ENCODE results near the gene ATP11A. TPM values are rescaled to one million over a fixed set of nuclear protein-coding genes. Genes with fewer than 3 reads are reported as not detected.

The ATP11A gene
- total RNA-seq, 3 donors from 2014 or later: 15.5 to 28.7 (median 19.4) TPM

DNA sequence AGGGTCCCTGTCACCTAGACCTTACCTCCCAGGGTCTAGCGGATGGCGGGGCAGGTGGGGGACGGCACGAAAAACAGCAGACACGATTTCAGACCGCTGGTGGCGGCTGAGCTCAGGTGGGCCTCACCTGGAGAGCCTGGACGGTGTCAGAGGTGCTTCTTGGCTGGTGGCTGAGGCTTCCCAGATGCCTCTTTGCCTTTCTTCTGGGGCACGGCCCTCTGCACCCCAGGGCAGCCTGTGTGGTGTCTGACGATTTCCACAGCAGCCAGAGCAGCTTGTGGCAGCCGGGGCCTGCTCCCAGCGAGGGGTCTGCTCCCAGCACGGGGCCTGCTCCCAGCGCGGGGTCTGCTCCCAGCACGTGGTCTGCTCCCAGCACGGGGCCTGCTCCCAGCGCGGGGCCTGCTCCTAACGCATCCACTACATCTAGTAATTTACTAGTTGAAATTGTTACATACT is 66.7 kb downstream of the ATP11A start:
- TF ChIP-seq, protein P1, sequence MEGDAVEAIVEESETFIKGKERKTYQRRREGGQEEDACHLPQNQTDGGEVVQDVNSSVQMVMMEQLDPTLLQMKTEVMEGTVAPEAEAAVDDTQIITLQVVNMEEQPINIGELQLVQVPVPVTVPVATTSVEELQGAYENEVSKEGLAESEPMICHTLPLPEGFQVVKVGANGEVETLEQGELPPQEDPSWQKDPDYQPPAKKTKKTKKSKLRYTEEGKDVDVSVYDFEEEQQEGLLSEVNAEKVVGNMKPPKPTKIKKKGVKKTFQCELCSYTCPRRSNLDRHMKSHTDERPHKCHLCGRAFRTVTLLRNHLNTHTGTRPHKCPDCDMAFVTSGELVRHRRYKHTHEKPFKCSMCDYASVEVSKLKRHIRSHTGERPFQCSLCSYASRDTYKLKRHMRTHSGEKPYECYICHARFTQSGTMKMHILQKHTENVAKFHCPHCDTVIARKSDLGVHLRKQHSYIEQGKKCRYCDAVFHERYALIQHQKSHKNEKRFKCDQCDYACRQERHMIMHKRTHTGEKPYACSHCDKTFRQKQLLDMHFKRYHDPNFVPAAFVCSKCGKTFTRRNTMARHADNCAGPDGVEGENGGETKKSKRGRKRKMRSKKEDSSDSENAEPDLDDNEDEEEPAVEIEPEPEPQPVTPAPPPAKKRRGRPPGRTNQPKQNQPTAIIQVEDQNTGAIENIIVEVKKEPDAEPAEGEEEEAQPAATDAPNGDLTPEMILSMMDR (IDR thresholded peaks at IDR 0.05): no peak
- intact Hi-C loops (cut with DNase I, micrococcal nuclease): no loop called here
- ATAC-seq (no peak), DNase-seq (no peak)
- H3K4me1 ChIP-seq (ENCODE audit: low read depth): no peaks in the 10 kb centered on the region
- H3K4me3 ChIP-seq: no peak overlapping the region
- no peaks in the 10 kb centered on the region for H3K36me3 ChIP-seq (ENCODE audit: low read depth)
- no peaks in the 10 kb centered on the region for H3K9me3 ChIP-seq

DNA sequence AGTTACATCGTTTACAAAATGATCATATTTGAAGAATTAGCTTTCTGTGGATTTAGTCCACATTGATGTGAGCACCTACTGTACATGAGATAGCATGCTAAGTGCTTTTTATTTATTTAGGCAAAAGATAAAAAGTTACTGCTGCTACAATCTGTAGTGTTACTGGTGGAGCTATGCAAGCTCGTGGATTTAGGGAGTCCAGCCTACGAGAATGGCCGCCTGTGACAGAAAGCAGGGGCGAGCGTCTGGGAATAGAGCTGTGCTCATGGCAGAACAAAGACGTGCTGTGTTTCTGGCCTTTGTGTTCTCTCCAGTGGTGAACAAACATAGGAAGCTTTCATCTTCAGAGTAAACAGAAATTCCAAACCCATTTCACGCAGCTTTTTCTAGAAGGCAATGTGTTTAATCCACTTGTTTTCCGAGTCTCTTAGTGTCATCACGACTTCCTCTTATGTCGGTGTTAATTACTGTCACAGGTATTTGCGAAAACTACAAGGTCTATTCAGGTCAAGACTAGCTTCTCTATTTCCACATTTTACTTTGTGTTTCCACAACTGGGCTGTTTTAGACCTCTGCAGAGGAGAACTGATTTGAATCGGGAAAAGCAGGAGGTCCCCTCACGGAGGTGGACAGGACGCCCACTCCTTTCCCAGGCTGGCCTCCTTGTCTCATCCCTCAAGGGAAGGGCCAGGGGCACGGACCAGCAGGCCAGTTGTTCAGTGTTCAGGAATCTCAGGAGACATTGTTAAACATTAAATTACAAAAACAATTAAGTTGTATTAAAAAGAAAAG is 67.3 kb downstream of the ATP11A start:
- no peaks in the 10 kb centered on the region for H3K4me1 ChIP-seq (ENCODE audit: low read depth)
- no peaks in the 10 kb centered on the region for H3K9me3 ChIP-seq
- no peak for DNase-seq
- no peak overlapping the region for H3K4me3 ChIP-seq
- intact Hi-C loops (cut with DNase I, micrococcal nuclease): no loop called here
- no peak for ATAC-seq
- no peaks in the 10 kb centered on the region for H3K36me3 ChIP-seq (ENCODE audit: low read depth)
- TF ChIP-seq, protein P1 (IDR thresholded peaks at IDR 0.05): no peak

DNA sequence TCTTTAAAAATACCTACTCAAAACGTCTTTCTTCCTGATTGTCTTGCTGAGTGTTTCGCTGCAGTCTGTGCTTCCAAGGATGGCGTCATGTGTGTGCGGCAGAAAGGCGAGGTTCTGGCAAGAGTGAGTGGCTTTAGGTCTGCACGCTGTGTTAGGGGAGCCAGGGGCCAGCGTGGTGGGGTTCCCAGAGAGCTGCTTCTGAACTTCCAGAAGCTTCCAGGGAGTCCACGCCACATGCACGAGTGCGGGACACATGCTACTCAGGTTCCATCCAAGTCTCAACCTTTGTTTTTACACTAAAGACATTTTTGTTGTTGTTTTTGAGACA is 67.9 kb downstream of the ATP11A start:
- Histone ChIP-seq H3K4me1 (ENCODE audit: low read depth) (no peaks in the 10 kb centered on the region), H3K36me3 (ENCODE audit: low read depth) (no peaks in the 10 kb centered on the region), H3K9me3 (no peaks in the 10 kb centered on the region), H3K4me3 (no peak overlapping the region)
- ATAC-seq: no peak
- intact Hi-C loops (cut with DNase I, micrococcal nuclease): no loop called here
- no peak for DNase-seq
- TF ChIP-seq, protein P1 (IDR thresholded peaks at IDR 0.05): no peak

DNA sequence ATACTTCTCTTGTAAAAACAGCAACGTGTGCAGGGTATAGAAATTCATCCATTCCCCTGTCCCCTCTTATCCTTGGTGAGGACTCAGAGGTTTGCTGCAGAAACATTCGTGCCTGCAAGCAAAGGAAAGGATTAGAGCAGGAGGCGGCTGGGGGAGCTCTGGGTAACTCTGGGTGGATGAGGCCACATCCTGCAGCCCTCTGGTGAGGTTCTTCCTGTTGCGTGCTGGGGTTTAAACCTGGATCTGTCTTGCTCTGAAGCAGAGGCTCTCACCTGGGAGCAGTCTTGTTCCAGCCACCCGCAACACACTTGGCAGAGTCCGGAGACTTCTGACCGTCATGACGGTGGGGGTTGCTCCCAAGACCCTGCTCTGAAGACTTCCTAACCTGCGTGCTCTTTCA is 69.2 kb downstream of the ATP11A start:
- no peak for DNase-seq
- H3K4me3 ChIP-seq: no peak overlapping the region
- no peaks in the 10 kb centered on the region for H3K4me1 ChIP-seq (ENCODE audit: low read depth)
- no peaks in the 10 kb centered on the region for H3K9me3 ChIP-seq
- intact Hi-C loops (cut with DNase I, micrococcal nuclease): no loop called here
- H3K36me3 ChIP-seq (ENCODE audit: low read depth): no peaks in the 10 kb centered on the region
- no peak for ATAC-seq
- TF ChIP-seq, protein P1 (IDR thresholded peaks at IDR 0.05): no peak

DNA sequence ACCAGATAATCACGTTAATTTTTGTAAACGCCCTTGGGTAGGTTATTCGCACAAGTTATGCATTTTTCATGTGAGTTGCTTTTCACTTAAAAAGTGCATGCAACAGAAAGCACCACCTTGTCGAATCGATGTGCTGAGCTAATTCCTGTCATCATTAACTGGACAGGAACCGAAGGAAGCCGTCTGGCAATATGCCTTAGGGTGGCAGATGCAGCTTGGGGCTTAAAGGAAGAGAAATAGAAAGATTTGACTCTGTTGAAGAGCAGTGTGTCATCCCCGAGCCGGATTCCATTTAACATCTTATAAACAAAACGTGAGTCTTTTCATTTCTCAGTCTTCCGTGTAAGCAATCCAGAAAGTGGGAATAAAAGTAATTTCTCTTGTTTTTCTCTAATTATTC is 70.0 kb downstream of the ATP11A start:
- Histone ChIP-seq H3K4me1 (ENCODE audit: low read depth) (no peaks in the 10 kb centered on the region), H3K36me3 (ENCODE audit: low read depth) (no peaks in the 10 kb centered on the region), H3K4me3 (no peak overlapping the region), H3K9me3 (no peaks in the 10 kb centered on the region)
- ATAC-seq (no peak), DNase-seq (no peak)
- intact Hi-C loops (cut with DNase I, micrococcal nuclease): no loop called here
- TF ChIP-seq, protein P1 (IDR thresholded peaks at IDR 0.05): no peak

Data from mucosa of descending colon (tissue), 3 donors.